ENCODE data around the gene TMEM11. TPM values are rescaled to one million over a fixed set of nuclear protein-coding genes. Genes with fewer than 3 reads are reported as not detected.

TMEM11 gene
- polyA plus RNA-seq, 1 donor (not counting 4 experiments of a cell fraction or from before 2014, with no cell fraction given): 40.1 TPM

- Histone ChIP-seq H3K4me2 (ENCODE audit: control insufficient read depth, extremely low read depth, insufficient read depth, low read depth, low read length) (no peak overlapping the region), H3K79me2 (ENCODE audit: control insufficient read depth, insufficient read depth, low read length) (no peaks in the 10 kb centered on the region), H3K9ac (ENCODE audit: control insufficient read depth, extremely low read depth, insufficient read depth, low read length) (no peak overlapping the region), H3K4me3 (ENCODE audit: control insufficient read depth in 2 of 3, extremely low read depth in 1 of 3, insufficient read depth in 2 of 3, low read depth in 1 of 3, low read length in 3 of 3) (no peak overlapping the region), H3K4me1 (ENCODE audit: control insufficient read depth, extremely low read depth, insufficient read depth, low read length) (peaks cover 19% of the 10 kb centered on the region), H3K27me3 (ENCODE audit: control insufficient read depth, extremely low read depth, insufficient read depth, low read length) (no peaks in the 10 kb centered on the region), H3K36me3 (ENCODE audit: control insufficient read depth in 2 of 2, extremely low read depth in 1 of 2, insufficient read depth in 2 of 2, low read length in 2 of 2) (no peaks in the 10 kb centered on the region), H2AFZ (ENCODE audit: control insufficient read depth, low read length) (no peak overlapping the region), H3K9me1 (ENCODE audit: control insufficient read depth, extremely low read depth, insufficient read depth, low read length) (no peaks in the 10 kb centered on the region), H4K20me1 (ENCODE audit: control insufficient read depth, extremely low read depth, insufficient read depth, low read length) (no peaks in the 10 kb centered on the region), H3K9me3 (ENCODE audit: control insufficient read depth, low read depth, low read length) (no peaks in the 10 kb centered on the region), H3K27ac (ENCODE audit: control insufficient read depth, insufficient read depth, low read length) (no peak overlapping the region)
- dilution Hi-C loops (cut with MboI; ENCODE audit: extremely low pct_ligation_motif_present, low sequenced_read_pairs): no loop called here
- no peak for DNase-seq (ENCODE audit: low read depth, low spot score)
- no peak for FAIRE-seq
- no peak for TF ChIP-seq EZH2 (IDR thresholded peaks at IDR 0.05; ENCODE audit: low read length)
- TF ChIP-seq CTCF (optimal IDR thresholded peaks at IDR 0.05 in 1 of 3, IDR thresholded peaks at IDR 0.05 in 1 of 3, conservative IDR thresholded peaks at IDR 0.05 in 1 of 3; ENCODE audit: extremely low read depth in 1 of 3, insufficient read depth in 2 of 3, low read length in 3 of 3): no peak
Measured at GRCh38 chr17:21249086-21249795, 35.3 kb upstream of the TMEM11 start.

- Histone ChIP-seq H3K4me2 (ENCODE audit: control insufficient read depth, extremely low read depth, insufficient read depth, low read depth, low read length) (no peak overlapping the region), H3K9ac (ENCODE audit: control insufficient read depth, extremely low read depth, insufficient read depth, low read length) (no peak overlapping the region), H3K4me3 (ENCODE audit: control insufficient read depth in 2 of 3, extremely low read depth in 1 of 3, insufficient read depth in 2 of 3, low read depth in 1 of 3, low read length in 3 of 3) (no peak overlapping the region), H3K36me3 (ENCODE audit: control insufficient read depth in 2 of 2, extremely low read depth in 1 of 2, insufficient read depth in 2 of 2, low read length in 2 of 2) (no peaks in the 10 kb centered on the region), H2AFZ (ENCODE audit: control insufficient read depth, low read length) (no peak overlapping the region), H3K27me3 (ENCODE audit: control insufficient read depth, extremely low read depth, insufficient read depth, low read length) (no peaks in the 10 kb centered on the region), H4K20me1 (ENCODE audit: control insufficient read depth, extremely low read depth, insufficient read depth, low read length) (no peaks in the 10 kb centered on the region), H3K79me2 (ENCODE audit: control insufficient read depth, insufficient read depth, low read length) (no peaks in the 10 kb centered on the region), H3K4me1 (ENCODE audit: control insufficient read depth, extremely low read depth, insufficient read depth, low read length) (peaks cover 12% of the 10 kb centered on the region), H3K27ac (ENCODE audit: control insufficient read depth, insufficient read depth, low read length) (no peak overlapping the region), H3K9me3 (ENCODE audit: control insufficient read depth, low read depth, low read length) (no peaks in the 10 kb centered on the region), H3K9me1 (ENCODE audit: control insufficient read depth, extremely low read depth, insufficient read depth, low read length) (no peaks in the 10 kb centered on the region)
- FAIRE-seq (no peak), DNase-seq (ENCODE audit: low read depth, low spot score) (no peak)
- dilution Hi-C loops (cut with MboI; ENCODE audit: extremely low pct_ligation_motif_present, low sequenced_read_pairs): no loop called here
- TF ChIP-seq CTCF (optimal IDR thresholded peaks at IDR 0.05 in 1 of 3, IDR thresholded peaks at IDR 0.05 in 1 of 3, conservative IDR thresholded peaks at IDR 0.05 in 1 of 3; ENCODE audit: extremely low read depth in 1 of 3, insufficient read depth in 2 of 3, low read length in 3 of 3): no peak
- TF ChIP-seq EZH2 (IDR thresholded peaks at IDR 0.05; ENCODE audit: low read length): no peak
Measured at GRCh38 chr17:21248500-21248899, 34.5 kb upstream of the TMEM11 start.

Measured in keratinocyte (primary cell).